ENCODE measurements around the gene AARS1.
A peak's percentile ranks its signal among the peaks of the same experiment; 100 is the strongest.

Gene AARS1

DNA sequence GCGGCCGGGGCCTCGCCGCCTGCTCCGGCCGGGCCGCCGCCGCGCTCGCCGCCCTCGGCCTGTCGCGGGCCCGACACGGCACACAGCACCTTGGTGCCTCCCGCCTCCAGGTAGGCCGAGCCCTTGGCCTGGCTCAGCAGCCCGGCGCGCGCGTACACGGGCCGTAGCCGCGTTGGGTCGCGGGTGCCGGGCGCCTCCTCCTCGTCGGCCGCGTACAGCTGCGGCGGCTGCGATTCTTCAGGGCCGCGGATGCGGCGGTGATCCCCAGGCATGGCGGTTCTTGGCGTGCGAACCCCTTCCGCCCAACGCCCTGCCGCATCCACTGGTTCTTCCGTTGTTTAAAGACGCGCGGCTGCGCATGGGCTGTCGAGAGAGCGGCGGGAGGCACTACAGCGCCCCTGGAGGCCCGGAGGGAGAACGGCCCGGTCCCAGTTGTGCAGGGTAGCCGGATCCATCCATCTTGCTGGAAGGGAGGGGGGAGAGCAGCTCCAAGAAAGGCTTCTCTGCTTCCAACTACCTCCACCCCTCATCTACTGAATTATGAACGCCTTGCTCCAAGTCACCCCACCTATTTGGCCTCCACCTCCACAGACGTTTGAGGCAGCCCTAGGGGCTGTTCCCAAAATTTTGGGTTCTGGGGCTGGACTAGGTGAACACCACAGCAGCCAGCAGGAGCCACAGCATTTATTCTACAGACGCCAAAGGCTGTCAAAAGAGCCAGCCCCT lies 37.5 kb downstream of the AARS1 start, which contains the start of gene EXOSC6 (continued):
- TF ChIP-seq, protein P1, sequence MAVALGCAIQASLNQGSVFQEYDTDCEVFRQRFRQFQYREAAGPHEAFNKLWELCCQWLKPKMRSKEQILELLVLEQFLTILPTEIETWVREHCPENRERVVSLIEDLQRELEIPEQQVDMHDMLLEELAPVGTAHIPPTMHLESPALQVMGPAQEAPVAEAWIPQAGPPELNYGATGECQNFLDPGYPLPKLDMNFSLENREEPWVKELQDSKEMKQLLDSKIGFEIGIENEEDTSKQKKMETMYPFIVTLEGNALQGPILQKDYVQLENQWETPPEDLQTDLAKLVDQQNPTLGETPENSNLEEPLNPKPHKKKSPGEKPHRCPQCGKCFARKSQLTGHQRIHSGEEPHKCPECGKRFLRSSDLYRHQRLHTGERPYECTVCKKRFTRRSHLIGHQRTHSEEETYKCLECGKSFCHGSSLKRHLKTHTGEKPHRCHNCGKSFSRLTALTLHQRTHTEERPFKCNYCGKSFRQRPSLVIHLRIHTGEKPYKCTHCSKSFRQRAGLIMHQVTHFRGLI (tag by site-specific recombination; IDR thresholded peaks at IDR 0.05) = peak; percentile 83
- TF ChIP-seq ZNF768 (tag by site-specific recombination; IDR thresholded peaks at IDR 0.05) (0 out of 2 replicates have a peak, but pooled peaks have one; percentile 63), ZBTB17 (tag by site-specific recombination; IDR thresholded peaks at IDR 0.05) (peak; percentile 72; the same call in 1 of the 2 replicates), ZNF792 (tag by site-specific recombination; IDR thresholded peaks at IDR 0.05) (peak; percentile 61; the same call in 1 of the 2 replicates), ZNF132 (tag by site-specific recombination; IDR thresholded peaks at IDR 0.05; ENCODE audit: borderline replicate concordance) (no peak), ZNF391 (tag by site-specific recombination; IDR thresholded peaks at IDR 0.05; ENCODE audit: borderline replicate concordance, low read depth) (no peak), REPIN1 (tag by site-specific recombination; IDR thresholded peaks at IDR 0.05; ENCODE audit: low read depth) (peak; percentile 94), ZNF2 (tag by site-specific recombination; IDR thresholded peaks at IDR 0.05) (peak; percentile 82), ZNF501 (tag by site-specific recombination; IDR thresholded peaks at IDR 0.05) (peak; percentile 83), ZNF837 (tag by site-specific recombination; IDR thresholded peaks at IDR 0.05) (peak; percentile 98), ZNF423 (tag by site-specific recombination; IDR thresholded peaks at IDR 0.05) (no peak), ZNF214 (tag by site-specific recombination; IDR thresholded peaks at IDR 0.05; ENCODE audit: borderline replicate concordance) (no peak), ZNF19 (tag by site-specific recombination; IDR thresholded peaks at IDR 0.05; ENCODE audit: low read depth) (no peak), SCRT2 (tag by site-specific recombination; IDR thresholded peaks at IDR 0.05) (0 out of 2 replicates have a peak, but pooled peaks have one; percentile 22), ZNF138 (tag by site-specific recombination; IDR thresholded peaks at IDR 0.05; ENCODE audit: borderline replicate concordance) (no peak), PRDM1 (tag by site-specific recombination; IDR thresholded peaks at IDR 0.05) (no peak), ZNF510 (tag by site-specific recombination; IDR thresholded peaks at IDR 0.05; ENCODE audit: insufficient replicate concordance) (no peak), SP2 (tag by site-specific recombination; IDR thresholded peaks at IDR 0.05) (peak; percentile 68), ZNF514 (tag by site-specific recombination; IDR thresholded peaks at IDR 0.05) (no peak), ZNF521 (tag by site-specific recombination; IDR thresholded peaks at IDR 0.05) (no peak), YY1 (tag by site-specific recombination; IDR thresholded peaks at IDR 0.05) (no peak; the same call in 1 of the 2 replicates)
- TF ChIP-seq, protein P2, sequence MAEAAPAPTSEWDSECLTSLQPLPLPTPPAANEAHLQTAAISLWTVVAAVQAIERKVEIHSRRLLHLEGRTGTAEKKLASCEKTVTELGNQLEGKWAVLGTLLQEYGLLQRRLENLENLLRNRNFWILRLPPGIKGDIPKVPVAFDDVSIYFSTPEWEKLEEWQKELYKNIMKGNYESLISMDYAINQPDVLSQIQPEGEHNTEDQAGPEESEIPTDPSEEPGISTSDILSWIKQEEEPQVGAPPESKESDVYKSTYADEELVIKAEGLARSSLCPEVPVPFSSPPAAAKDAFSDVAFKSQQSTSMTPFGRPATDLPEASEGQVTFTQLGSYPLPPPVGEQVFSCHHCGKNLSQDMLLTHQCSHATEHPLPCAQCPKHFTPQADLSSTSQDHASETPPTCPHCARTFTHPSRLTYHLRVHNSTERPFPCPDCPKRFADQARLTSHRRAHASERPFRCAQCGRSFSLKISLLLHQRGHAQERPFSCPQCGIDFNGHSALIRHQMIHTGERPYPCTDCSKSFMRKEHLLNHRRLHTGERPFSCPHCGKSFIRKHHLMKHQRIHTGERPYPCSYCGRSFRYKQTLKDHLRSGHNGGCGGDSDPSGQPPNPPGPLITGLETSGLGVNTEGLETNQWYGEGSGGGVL (tag by site-specific recombination; IDR thresholded peaks at IDR 0.05) = 0 out of 2 replicates have a peak, but pooled peaks have one; percentile 13
- TF ChIP-seq, protein P3, sequence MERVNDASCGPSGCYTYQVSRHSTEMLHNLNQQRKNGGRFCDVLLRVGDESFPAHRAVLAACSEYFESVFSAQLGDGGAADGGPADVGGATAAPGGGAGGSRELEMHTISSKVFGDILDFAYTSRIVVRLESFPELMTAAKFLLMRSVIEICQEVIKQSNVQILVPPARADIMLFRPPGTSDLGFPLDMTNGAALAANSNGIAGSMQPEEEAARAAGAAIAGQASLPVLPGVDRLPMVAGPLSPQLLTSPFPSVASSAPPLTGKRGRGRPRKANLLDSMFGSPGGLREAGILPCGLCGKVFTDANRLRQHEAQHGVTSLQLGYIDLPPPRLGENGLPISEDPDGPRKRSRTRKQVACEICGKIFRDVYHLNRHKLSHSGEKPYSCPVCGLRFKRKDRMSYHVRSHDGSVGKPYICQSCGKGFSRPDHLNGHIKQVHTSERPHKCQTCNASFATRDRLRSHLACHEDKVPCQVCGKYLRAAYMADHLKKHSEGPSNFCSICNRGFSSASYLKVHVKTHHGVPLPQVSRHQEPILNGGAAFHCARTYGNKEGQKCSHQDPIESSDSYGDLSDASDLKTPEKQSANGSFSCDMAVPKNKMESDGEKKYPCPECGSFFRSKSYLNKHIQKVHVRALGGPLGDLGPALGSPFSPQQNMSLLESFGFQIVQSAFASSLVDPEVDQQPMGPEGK (tag by site-specific recombination; IDR thresholded peaks at IDR 0.05) = no peak; the same call in none of the 2 replicates
- TF ChIP-seq, protein P4, sequence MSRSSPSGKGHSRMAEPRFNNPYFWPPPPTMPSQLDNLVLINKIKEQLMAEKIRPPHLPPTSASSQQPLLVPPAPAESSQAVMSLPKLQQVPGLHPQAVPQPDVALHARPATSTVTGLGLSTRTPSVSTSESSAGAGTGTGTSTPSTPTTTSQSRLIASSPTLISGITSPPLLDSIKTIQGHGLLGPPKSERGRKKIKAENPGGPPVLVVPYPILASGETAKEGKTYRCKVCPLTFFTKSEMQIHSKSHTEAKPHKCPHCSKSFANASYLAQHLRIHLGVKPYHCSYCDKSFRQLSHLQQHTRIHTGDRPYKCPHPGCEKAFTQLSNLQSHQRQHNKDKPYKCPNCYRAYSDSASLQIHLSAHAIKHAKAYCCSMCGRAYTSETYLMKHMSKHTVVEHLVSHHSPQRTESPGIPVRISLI (tag by site-specific recombination; IDR thresholded peaks at IDR 0.05) = no peak
- TF ChIP-seq, protein P5, sequence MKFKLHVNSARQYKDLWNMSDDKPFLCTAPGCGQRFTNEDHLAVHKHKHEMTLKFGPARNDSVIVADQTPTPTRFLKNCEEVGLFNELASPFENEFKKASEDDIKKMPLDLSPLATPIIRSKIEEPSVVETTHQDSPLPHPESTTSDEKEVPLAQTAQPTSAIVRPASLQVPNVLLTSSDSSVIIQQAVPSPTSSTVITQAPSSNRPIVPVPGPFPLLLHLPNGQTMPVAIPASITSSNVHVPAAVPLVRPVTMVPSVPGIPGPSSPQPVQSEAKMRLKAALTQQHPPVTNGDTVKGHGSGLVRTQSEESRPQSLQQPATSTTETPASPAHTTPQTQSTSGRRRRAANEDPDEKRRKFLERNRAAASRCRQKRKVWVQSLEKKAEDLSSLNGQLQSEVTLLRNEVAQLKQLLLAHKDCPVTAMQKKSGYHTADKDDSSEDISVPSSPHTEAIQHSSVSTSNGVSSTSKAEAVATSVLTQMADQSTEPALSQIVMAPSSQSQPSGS (tag by site-specific recombination; IDR thresholded peaks at IDR 0.05; ENCODE audit: low read depth) = no peak
- TF ChIP-seq, protein P6, sequence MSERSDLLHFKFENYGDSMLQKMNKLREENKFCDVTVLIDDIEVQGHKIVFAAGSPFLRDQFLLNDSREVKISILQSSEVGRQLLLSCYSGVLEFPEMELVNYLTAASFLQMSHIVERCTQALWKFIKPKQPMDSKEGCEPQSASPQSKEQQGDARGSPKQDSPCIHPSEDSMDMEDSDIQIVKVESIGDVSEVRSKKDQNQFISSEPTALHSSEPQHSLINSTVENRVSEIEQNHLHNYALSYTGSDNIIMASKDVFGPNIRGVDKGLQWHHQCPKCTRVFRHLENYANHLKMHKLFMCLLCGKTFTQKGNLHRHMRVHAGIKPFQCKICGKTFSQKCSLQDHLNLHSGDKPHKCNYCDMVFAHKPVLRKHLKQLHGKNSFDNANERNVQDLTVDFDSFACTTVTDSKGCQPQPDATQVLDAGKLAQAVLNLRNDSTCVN (tag by site-specific recombination; optimal IDR thresholded peaks at IDR 0.05) = peak; percentile 90
- TF ChIP-seq, protein P7, sequence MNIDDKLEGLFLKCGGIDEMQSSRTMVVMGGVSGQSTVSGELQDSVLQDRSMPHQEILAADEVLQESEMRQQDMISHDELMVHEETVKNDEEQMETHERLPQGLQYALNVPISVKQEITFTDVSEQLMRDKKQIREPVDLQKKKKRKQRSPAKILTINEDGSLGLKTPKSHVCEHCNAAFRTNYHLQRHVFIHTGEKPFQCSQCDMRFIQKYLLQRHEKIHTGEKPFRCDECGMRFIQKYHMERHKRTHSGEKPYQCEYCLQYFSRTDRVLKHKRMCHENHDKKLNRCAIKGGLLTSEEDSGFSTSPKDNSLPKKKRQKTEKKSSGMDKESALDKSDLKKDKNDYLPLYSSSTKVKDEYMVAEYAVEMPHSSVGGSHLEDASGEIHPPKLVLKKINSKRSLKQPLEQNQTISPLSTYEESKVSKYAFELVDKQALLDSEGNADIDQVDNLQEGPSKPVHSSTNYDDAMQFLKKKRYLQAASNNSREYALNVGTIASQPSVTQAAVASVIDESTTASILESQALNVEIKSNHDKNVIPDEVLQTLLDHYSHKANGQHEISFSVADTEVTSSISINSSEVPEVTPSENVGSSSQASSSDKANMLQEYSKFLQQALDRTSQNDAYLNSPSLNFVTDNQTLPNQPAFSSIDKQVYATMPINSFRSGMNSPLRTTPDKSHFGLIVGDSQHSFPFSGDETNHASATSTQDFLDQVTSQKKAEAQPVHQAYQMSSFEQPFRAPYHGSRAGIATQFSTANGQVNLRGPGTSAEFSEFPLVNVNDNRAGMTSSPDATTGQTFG (tag by site-specific recombination; IDR thresholded peaks at IDR 0.05; ENCODE audit: borderline replicate concordance) = no peak

All from HEK293 (cell line).